Activated T-helper 1 cell treated with anti-CD3 and anti-CD28 coated beads, Interleukin-12 subunit alpha, Interleukin-12 subunit beta, Interleukin-2, Interleukin-4 antibody, amounts not matched to agents 30 ng/mL and 10 ng/mL and 1 ng/mL, durations not matched to agents 14 hours and 24 hours and 36 hours (primary cell): ENCODE data around the gene ABO. TPM values are rescaled to one million over a fixed set of nuclear protein-coding genes. Genes with fewer than 3 reads are reported as not detected.
"Not testable (repeated sequence)": the region's sequence is repeated elsewhere in the genome, so short reads cannot be mapped to it uniquely, and the experiment has no call there.

ENCODE experiments used
- DNase-seq: peaks from one replicate; pipeline ENCODE4 v3.0.0; 2021; ENCODE audit warnings: low spot score
- H3K27ac Mint-ChIP-seq: one replicate; pipeline ENCODE4 v1.8.0; 2021; ENCODE audit warnings: mild to moderate bottlenecking, mixed read lengths
- H3K27me3 Mint-ChIP-seq: one replicate; pipeline ENCODE4 v1.8.0; 2022; ENCODE audit warnings: mild to moderate bottlenecking, moderate library complexity, mixed read lengths; ENCODE audit not compliant: insufficient read depth
- H3K36me3 Mint-ChIP-seq: one replicate; pipeline ENCODE4 v1.8.0; 2021; ENCODE audit warnings: low read depth, mixed read lengths
- H3K4me1 Mint-ChIP-seq: one replicate; pipeline ENCODE4 v1.8.0; 2021; ENCODE audit warnings: low read depth, mixed read lengths
- H3K4me3 Mint-ChIP-seq: one replicate; pipeline ENCODE4 v1.8.0; 2021; ENCODE audit warnings: mild to moderate bottlenecking, moderate library complexity, mixed read lengths
- H3K9me3 Mint-ChIP-seq: one replicate; pipeline ENCODE4 v1.8.0; 2021; ENCODE audit warnings: mixed read lengths
- intact Hi-C: fragments of 100-400 bp; cut with micrococcal nuclease; formaldehyde crosslinking; loops from one replicate; pipeline ENCODE4 v1.15.1; 2024
- total RNA-seq: library from RNA; stranded (reverse); gene quantifications from 2 replicates; pipeline ENCODE4 v1.2.3, GENCODE V29; 2022

The ABO gene
- total RNA-seq: 0.34 and 0.60 TPM in 2 replicates

DNA sequence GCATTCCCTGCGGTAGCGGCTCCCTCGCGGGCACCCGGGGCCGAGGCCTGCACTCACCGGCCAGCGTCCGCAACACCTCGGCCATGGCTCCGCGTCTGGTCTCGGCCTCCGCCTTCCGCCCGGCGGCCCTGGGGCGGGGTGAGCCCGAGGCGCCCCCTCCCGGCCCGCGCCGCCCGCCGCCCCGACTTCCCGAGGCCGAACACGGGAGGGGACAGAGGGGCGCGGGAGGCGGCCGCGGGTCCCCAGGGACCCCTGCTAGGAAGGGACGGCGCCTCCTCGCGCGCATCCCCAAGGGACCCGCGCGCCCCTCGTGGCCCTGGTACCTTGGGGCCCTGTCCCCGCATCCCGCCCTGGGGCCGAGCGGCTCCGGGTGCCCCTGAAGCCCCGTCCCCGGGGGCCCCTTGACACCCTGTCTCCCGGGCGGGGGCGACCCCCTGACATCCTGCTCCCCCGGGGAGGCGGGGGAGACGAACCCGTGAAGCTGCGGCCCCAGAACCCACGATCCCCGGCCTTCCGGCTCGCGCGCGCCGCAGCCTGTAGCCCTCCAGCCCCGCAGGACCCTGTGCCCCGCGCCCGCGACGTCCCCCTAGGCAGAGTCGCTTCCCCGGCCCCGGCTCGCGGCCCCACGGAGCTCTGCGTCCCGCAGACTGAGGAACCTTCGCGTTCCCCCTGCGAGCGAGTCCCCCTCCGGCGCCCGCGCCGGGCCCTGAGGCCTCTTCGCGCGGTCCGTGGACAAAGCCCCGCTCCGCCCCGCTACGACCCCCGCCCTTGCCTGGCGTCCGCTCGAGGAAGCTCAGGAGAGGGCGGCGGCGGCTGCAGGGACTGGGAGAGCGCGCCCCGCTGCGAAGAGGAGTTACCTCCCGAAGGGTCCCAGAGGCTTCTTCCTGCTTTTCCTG lies at the start of gene ABO:
Gene ABO, minus strand, starts transcription at position 97 of the 896 bp plus-strand sequence.
- Mint-ChIP-seq H3K36me3 (no peaks in the 10 kb centered on the region), H3K4me3 (peak within 1 kb of the TSS; percentile 23), H3K27ac (no peak within 1 kb of the TSS), H3K4me1 (peaks cover 11% of the 10 kb centered on the region), H3K27me3 (peaks cover 41% of the 10 kb centered on the region), H3K9me3 (no peaks in the 10 kb centered on the region)
- intact Hi-C loops: no loop called here
- no peak for DNase-seq

DNA sequence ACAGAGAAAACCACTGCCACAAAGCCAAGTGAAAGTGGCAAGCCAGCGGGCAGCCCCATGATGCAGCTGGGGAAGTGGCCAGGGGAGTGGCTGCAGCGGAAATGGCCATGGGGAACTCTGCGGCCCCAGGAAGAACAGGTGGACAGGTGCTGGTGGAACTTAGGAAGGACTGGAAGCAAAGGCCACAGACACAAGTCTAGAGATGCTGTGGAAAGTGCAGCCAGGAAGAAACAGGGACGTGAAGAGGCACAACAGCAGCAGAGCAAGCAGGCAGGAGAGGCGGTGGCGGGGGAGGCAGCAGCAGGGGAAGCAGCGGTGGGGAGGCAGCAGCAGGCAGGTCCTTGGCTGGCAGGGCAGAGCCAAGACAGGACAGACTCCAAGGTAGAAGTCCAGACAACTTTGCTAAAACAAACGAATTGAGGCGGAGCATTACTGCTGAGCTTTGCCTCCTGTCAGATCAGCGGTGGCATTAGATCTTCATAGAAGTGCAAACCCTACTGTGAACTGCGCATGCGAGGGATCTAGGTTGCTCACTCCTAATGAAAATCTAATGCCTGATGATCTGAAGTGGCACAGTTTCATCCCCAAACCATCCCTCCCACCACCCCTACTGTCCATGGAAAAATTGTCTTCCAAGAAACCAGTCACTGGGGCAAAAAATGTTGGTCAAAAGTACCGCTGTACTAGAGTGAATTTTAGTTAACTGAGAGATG lies 49.1 kb upstream of the ABO start:
- intact Hi-C loops: no loop called here
- no peaks in the 10 kb centered on the region for H3K4me1 Mint-ChIP-seq
- no peak overlapping the region for H3K27ac Mint-ChIP-seq
- H3K36me3 Mint-ChIP-seq: peaks cover 6% of the 10 kb centered on the region
- no peaks in the 10 kb centered on the region for H3K27me3 Mint-ChIP-seq
- DNase-seq: no peak
- H3K4me3 Mint-ChIP-seq: no peak overlapping the region
- H3K9me3 Mint-ChIP-seq: no peaks in the 10 kb centered on the region

DNA sequence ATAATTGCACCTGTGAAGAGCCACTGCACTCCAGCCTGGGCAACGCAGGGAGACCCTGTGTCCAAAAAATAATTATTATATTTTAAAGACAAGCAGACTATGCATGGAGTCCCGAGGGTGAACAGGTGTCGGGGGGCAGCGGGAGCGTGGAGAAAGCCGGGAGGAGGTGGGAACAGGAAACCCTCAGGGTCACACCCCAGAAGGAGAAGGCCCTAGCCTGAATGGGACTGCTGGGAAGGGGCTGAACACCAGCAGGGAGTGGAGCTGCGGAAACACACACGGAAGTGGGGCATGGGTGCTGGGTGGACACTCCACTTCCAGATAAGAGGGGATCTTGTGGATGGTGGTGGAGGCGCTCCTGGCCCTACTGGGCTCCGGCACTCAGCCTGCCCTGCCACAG lies 48.2 kb upstream of the ABO start:
- intact Hi-C loops: no loop called here
- Mint-ChIP-seq H3K27me3 (no peaks in the 10 kb centered on the region), H3K4me3 (no peak overlapping the region), H3K36me3 (no peaks in the 10 kb centered on the region), H3K9me3 (no peaks in the 10 kb centered on the region), H3K4me1 (no peaks in the 10 kb centered on the region), H3K27ac (no peak overlapping the region)
- DNase-seq: no peak

DNA sequence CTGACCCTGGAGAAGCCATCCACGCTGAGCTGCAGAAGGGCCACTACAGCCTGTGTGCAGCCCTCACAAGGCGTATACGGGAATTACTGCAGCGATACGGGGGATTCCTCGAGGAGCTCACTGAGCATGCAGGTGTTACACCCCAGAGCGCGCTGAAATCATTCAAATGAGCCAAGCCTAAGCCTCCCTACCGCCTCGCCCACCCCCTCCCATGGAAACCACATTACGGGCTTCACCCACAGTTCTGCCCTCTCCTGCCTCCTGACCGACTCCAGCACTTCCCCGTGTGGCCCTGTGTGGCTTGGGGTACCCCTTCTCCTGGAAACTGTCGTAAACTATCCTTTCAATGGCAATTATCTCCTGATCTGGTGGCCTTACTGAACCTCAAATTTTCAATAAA lies 47.7 kb upstream of the ABO start:
- Mint-ChIP-seq H3K27ac (no peak overlapping the region), H3K9me3 (no peaks in the 10 kb centered on the region), H3K36me3 (no peaks in the 10 kb centered on the region), H3K4me3 (no peak overlapping the region), H3K27me3 (no peaks in the 10 kb centered on the region), H3K4me1 (no peaks in the 10 kb centered on the region)
- no peak for DNase-seq
- intact Hi-C loops: no loop called here

DNA sequence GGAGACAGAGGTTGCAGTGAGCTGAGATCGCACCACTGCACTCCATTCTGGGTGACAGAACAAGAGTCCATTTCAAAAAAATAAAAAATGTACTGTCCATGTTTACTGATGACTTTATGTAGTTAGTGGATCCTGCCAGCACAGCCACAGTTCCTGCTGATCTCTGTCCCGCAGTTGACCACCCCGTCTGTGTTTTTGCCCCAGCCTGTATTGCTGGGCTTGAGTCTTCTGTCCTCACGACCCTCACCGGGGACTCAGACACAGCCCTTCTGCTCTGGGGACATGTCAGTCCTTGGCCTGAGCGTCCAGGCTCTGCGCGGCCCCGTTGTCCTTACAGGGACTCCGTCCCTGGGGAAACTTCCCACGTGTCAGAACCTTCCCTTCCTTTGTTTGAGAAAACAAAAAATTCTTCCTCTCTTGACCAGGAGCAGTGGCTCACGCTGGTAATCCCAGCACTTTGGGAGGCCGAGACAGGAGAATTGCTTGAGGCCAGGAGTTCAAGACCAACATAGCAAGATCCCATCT lies 46.5 kb upstream of the ABO start:
- intact Hi-C loops: no loop called here
- H3K27ac Mint-ChIP-seq: no peak overlapping the region

DNA sequence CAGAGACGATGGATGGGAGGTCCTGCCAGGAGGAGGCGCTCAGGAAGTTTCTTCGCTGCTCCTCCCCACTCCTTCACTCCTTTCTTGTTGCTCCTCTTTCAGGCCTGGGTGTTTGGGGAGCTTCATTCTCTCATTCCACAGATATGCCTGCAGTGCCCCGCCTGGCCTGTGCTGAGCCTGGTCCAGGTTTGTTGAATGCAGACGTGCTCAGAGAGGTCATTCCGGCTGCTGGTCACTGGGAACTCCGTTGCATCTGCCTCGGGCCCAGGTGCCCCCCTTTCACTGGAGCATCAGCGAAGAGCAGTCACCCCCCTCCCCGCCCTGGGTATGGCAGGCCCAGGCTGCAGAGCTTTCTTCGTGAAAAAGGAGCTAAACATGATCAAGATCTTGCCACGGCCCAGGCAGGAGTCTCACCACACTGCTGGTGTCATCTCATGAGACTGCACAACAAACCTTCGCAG lies 45.5 kb upstream of the ABO start:
- Mint-ChIP-seq H3K9me3 (no peaks in the 10 kb centered on the region), H3K27ac (no peak overlapping the region), H3K27me3 (no peaks in the 10 kb centered on the region), H3K4me1 (no peaks in the 10 kb centered on the region), H3K4me3 (no peak overlapping the region), H3K36me3 (no peaks in the 10 kb centered on the region)
- DNase-seq: no peak
- intact Hi-C loops: no loop called here

More for the DNA sequence above, 46.5 kb upstream of the ABO start:
- H3K9me3 Mint-ChIP-seq: no peaks in the 10 kb centered on the region
- no peaks in the 10 kb centered on the region for H3K36me3 Mint-ChIP-seq
- no peaks in the 10 kb centered on the region for H3K4me1 Mint-ChIP-seq
- no peaks in the 10 kb centered on the region for H3K27me3 Mint-ChIP-seq
- DNase-seq: no peak
- H3K4me3 Mint-ChIP-seq: no peak overlapping the region

DNA sequence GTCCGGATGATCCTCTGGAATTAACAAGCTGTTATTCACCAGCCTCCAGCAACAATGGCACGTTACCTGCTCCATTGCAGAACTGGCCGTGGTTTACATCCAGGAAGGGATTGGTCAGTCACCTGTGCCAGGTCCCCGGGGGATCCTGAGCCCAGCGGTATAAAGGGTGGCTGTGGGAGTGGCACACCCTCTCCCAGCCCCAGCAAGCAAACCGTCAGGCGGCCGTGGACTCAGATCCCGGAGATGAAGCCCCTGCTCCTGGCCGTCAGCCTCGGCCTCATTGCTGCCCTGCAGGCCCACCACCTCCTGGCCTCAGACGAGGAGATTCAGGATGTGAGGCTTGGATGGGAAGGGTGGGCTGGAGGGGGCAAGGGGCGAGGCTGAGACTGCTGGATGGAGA lies 42.5 kb upstream of the ABO start:
- intact Hi-C loops, H3K4me3 Mint-ChIP-seq, DNase-seq, H3K27ac Mint-ChIP-seq, H3K4me1 Mint-ChIP-seq, H3K27me3 Mint-ChIP-seq, H3K9me3 Mint-ChIP-seq, H3K36me3 Mint-ChIP-seq: not testable (repeated sequence)

DNA sequence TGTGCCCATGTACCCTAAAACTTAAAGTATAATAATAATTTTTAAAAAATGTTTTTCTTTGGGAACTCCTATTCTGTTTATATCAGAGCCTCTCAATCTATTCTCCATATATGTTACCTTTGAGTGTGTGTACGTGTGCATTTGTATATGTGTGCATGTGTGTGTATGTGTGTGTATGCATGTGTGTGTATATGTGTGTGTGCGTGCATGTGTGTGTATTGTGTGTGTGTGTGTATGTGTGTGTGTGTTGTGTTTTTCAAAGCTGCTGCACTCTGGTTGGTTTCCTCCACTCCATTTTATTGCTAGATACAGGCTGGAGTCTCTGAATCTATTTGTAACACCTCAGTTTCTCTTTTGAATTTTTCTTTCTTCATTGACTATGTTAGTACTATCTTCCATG lies 41.0 kb upstream of the ABO start:
- Mint-ChIP-seq H3K4me3 (no peak overlapping the region), H3K9me3 (no peaks in the 10 kb centered on the region)
- intact Hi-C loops: no loop called here

DNA sequence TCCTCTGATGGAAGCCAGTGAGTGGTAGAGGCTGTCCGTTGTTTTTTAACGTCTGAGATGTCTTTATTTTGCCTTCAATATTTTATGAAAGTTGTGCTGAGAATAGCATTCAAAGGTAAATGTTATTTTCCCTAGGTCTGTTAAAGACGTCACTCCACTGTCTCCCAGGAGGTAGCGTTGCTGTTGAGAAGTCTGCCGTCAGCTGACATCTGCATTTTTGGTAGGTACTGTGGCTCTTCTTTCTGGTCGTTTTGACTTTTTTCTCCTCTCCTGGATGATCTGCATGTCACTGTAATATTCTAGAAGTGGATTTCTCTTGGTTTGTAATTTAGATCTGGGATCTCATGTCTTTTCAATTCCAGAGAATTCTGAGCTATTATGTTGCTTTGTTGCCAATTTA lies 34.6 kb upstream of the ABO start:
- Mint-ChIP-seq H3K9me3 (no peaks in the 10 kb centered on the region), H3K36me3 (no peaks in the 10 kb centered on the region), H3K27me3 (peaks cover 7% of the 10 kb centered on the region), H3K4me3 (no peak overlapping the region), H3K27ac (no peak overlapping the region), H3K4me1 (no peaks in the 10 kb centered on the region)
- intact Hi-C loops: no loop called here
- DNase-seq: no peak

More for the DNA sequence above, 41.0 kb upstream of the ABO start:
- Mint-ChIP-seq H3K4me1 (no peaks in the 10 kb centered on the region), H3K36me3 (no peaks in the 10 kb centered on the region), H3K27ac (no peak overlapping the region), H3K27me3 (peaks cover 2% of the 10 kb centered on the region)
- no peak for DNase-seq

DNA sequence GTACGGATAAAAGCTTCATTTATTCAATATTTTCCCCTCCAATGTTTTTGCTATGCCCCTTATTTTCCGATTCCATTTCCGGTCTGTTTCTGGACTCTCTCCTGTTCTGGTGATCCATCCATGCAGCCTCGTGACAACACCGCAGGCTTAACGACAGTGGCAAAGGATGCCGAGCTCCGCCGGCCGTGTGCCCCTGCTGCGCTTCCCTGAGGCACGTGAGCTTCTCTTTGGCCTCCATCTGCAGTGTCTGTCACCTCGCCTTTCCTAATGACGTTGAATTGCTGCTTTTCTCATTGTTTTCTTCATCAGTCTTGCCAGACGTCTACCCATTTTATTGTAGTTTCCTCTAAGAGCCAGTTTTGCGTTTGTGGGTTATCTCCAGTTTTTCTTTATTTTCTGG lies 32.3 kb upstream of the ABO start:
- Mint-ChIP-seq H3K4me3 (no peak overlapping the region), H3K4me1 (no peaks in the 10 kb centered on the region), H3K27me3 (peaks cover 7% of the 10 kb centered on the region), H3K36me3 (no peaks in the 10 kb centered on the region), H3K9me3 (no peaks in the 10 kb centered on the region), H3K27ac (no peak overlapping the region)
- DNase-seq: no peak
- intact Hi-C loops: no loop called here

DNA sequence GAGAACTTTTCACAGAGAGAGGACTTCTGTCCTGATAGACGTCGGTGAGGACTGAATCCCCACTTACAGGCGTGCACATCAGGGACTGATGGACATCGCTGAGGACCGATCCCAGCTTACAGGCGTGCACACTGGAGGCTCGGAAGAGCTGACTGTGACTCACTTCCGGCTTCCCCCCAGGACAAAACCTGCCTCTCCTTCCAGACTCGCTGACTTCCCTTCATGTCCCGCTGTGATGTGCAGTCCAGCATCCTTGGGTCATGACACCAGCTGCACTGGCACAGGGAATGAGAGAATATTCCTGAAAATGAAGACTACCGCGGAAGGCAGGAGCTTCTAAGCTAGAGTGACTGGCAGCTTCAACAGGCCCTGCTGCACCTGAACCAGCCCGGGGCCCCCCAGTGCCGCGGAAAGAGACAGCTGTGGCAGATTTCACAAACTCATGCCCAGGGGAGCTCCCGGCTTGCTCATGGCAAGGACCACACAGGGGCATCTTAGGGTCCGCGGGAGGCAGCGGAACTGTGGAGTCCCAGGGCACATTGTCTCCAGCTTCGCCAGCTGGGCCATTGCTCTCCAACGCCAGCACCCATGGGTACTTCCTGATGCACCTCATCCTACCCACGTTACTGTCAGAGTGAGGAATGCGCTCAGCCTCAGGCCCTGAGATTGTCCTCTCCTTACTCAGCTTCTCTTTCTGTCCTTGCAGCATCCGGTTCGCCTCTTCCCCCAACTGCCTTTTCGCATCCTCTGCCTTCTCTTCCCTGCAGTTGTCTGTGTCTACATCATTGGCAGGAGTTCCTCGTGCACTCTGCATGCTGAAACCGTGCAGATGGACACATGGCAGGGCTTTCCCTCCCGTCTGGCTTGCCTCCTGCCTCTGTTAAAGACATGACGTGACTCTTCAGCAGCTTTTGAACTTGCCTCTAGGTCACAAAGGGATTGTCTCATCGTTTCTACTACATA lies 31.5 kb upstream of the ABO start:
- Mint-ChIP-seq H3K27me3 (peaks cover 7% of the 10 kb centered on the region), H3K9me3 (no peaks in the 10 kb centered on the region), H3K27ac (no peak overlapping the region), H3K4me3 (no peak overlapping the region), H3K36me3 (no peaks in the 10 kb centered on the region), H3K4me1 (no peaks in the 10 kb centered on the region)
- intact Hi-C loops: no loop called here
- DNase-seq: no peak

DNA sequence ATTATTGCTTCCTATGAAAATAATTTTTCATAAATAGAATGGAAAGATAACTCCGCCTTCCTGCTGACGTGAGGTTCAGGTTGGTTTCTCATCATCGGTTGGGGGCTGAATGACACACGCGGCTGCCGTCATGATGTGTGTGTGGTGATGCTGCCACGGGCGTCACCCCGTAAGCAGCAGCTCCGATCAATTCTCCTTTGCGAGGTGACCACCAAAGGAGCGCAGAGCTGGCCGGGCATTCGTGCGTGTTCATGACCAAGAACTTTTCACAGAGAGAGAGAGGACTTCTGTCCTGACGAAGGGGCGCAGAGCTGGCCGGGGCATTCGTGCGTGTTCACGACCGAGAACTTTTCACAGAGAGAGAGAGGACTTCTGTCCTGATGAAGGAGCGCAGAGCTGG lies 30.7 kb upstream of the ABO start:
- H3K27ac Mint-ChIP-seq: no peak overlapping the region
- intact Hi-C loops: no loop called here
- no peaks in the 10 kb centered on the region for H3K4me1 Mint-ChIP-seq
- DNase-seq: no peak
- no peak overlapping the region for H3K4me3 Mint-ChIP-seq
- peaks cover 6% of the 10 kb centered on the region for H3K27me3 Mint-ChIP-seq
- H3K9me3 Mint-ChIP-seq: no peaks in the 10 kb centered on the region
- no peaks in the 10 kb centered on the region for H3K36me3 Mint-ChIP-seq
